ENCODE data around the gene FSD1L. TPM values are rescaled to one million over a fixed set of nuclear protein-coding genes. Genes with fewer than 3 reads are reported as not detected.

FSD1L gene
- total and polyA plus RNA-seq, 2 donors (not counting 1 experiment from before 2014, with no cell fraction given): 0.70 to 15.2 TPM

GRCh38 chr9:105436783-105437182, 11.1 kb upstream of the FSD1L start:
- H3K4me1 Mint-ChIP-seq: no peaks in the 10 kb centered on the region
- Histone ChIP-seq H3K27ac (ENCODE audit: low read length in 2 of 2) (no peak overlapping the region), H3K9ac (ENCODE audit: low read length) (no peak overlapping the region), H3K27me3 (replicated peaks in 1 of 4; ENCODE audit: control extremely low read depth in 1 of 4, control insufficient read depth in 3 of 4, insufficient read depth in 4 of 4, low read length in 3 of 4) (no peaks in the 10 kb centered on the region), H4K20me1 (ENCODE audit: control insufficient read depth, insufficient read depth, low read length, poor library complexity, severe bottlenecking) (no peaks in the 10 kb centered on the region), H3K9me3 (ENCODE audit: control extremely low read depth in 1 of 3, control insufficient read depth in 2 of 3, insufficient read depth in 1 of 3, low read length in 2 of 3) (no peaks in the 10 kb centered on the region), H3K4me2 (replicated peaks; ENCODE audit: low read depth, low read length, poor library complexity, severe bottlenecking) (no peak overlapping the region), H3K4me1 (ENCODE audit: control insufficient read depth in 2 of 2, insufficient read depth in 2 of 2, low read length in 2 of 2) (no peaks in the 10 kb centered on the region), H3K4me3 (ENCODE audit: control extremely low read depth in 1 of 5, extremely low read depth in 1 of 5, insufficient read depth in 1 of 5, low read depth in 2 of 5, low read length in 4 of 5) (no peak overlapping the region), H3K79me2 (ENCODE audit: control insufficient read depth, insufficient read depth, low read length) (no peaks in the 10 kb centered on the region), H3K36me3 (replicated peaks in 1 of 2; ENCODE audit: control extremely low read depth in 1 of 2, control insufficient read depth in 1 of 2, extremely low read depth in 1 of 2, insufficient read depth in 2 of 2, low read length in 1 of 2) (no peaks in the 10 kb centered on the region), H2AFZ (ENCODE audit: insufficient read depth, low read depth, low read length, poor library complexity, severe bottlenecking) (no peak overlapping the region)
- H3K27me3 Mint-ChIP-seq: no peaks in the 10 kb centered on the region
- TF ChIP-seq EZH2 (IDR thresholded peaks at IDR 0.05; ENCODE audit: borderline replicate concordance, insufficient read depth, low read depth, low read length, poor library complexity, severe bottlenecking): no peak
- TF ChIP-seq CTCF (IDR thresholded peaks at IDR 0.05): no peak
- H3K9me3 Mint-ChIP-seq (ENCODE audit: insufficient read depth): no peaks in the 10 kb centered on the region
- intact Hi-C loops (cut with micrococcal nuclease): no loop called here
- ChIA-PET CTCF (no interaction called here), POLR2A (no interaction called here)
- no peak overlapping the region for H3K27ac Mint-ChIP-seq
- no peak overlapping the region for H3K4me3 Mint-ChIP-seq
- ATAC-seq (ENCODE audit: low read depth): no peak
- WGBS (ENCODE audit: insufficient coverage): 83% methylated on average over 2 of the region's 4 CpGs
- no peak for DNase-seq

GRCh38 chr9:105437704-105438103, 10.1 kb upstream of the FSD1L start:
- POLR2A ChIA-PET: no interaction called here
- Mint-ChIP-seq H3K4me1 (no peaks in the 10 kb centered on the region), H3K4me3 (no peak overlapping the region), H3K9me3 (ENCODE audit: insufficient read depth) (no peaks in the 10 kb centered on the region), H3K27ac (no peak overlapping the region), H3K27me3 (no peaks in the 10 kb centered on the region)
- DNase-seq (no peak), ATAC-seq (ENCODE audit: low read depth) (no peak)
- Histone ChIP-seq H3K9ac (ENCODE audit: low read length) (no peak overlapping the region), H3K4me3 (ENCODE audit: control extremely low read depth in 1 of 5, extremely low read depth in 1 of 5, insufficient read depth in 1 of 5, low read depth in 2 of 5, low read length in 4 of 5) (no peak overlapping the region), H3K79me2 (ENCODE audit: control insufficient read depth, insufficient read depth, low read length) (no peaks in the 10 kb centered on the region), H4K20me1 (ENCODE audit: control insufficient read depth, insufficient read depth, low read length, poor library complexity, severe bottlenecking) (no peaks in the 10 kb centered on the region), H3K36me3 (replicated peaks in 1 of 2; ENCODE audit: control extremely low read depth in 1 of 2, control insufficient read depth in 1 of 2, extremely low read depth in 1 of 2, insufficient read depth in 2 of 2, low read length in 1 of 2) (no peaks in the 10 kb centered on the region), H3K4me2 (replicated peaks; ENCODE audit: low read depth, low read length, poor library complexity, severe bottlenecking) (no peak overlapping the region), H3K27ac (ENCODE audit: low read length in 2 of 2) (no peak overlapping the region), H3K4me1 (ENCODE audit: control insufficient read depth in 2 of 2, insufficient read depth in 2 of 2, low read length in 2 of 2) (no peaks in the 10 kb centered on the region), H3K27me3 (replicated peaks in 1 of 4; ENCODE audit: control extremely low read depth in 1 of 4, control insufficient read depth in 3 of 4, insufficient read depth in 4 of 4, low read length in 3 of 4) (no peaks in the 10 kb centered on the region), H3K9me3 (ENCODE audit: control extremely low read depth in 1 of 3, control insufficient read depth in 2 of 3, insufficient read depth in 1 of 3, low read length in 2 of 3) (no peaks in the 10 kb centered on the region), H2AFZ (ENCODE audit: insufficient read depth, low read depth, low read length, poor library complexity, severe bottlenecking) (no peak overlapping the region)
- CTCF ChIA-PET: no interaction called here
- TF ChIP-seq CTCF (IDR thresholded peaks at IDR 0.05): no peak
- no peak for TF ChIP-seq EZH2 (IDR thresholded peaks at IDR 0.05; ENCODE audit: borderline replicate concordance, insufficient read depth, low read depth, low read length, poor library complexity, severe bottlenecking)
- no CpG with 5 or more reads among the region's 1 CpG for WGBS (ENCODE audit: insufficient coverage)
- intact Hi-C loops (cut with micrococcal nuclease): no loop called here
